Left colon (tissue), 2 donors: ENCODE data around the gene VGLL4. TPM values are rescaled to one million over a fixed set of nuclear protein-coding genes. Genes with fewer than 3 reads are reported as not detected.
A peak's percentile ranks its signal among the peaks of the same experiment; 100 is the strongest.

Experiments
- ATAC-seq: fragments of 200-7000 bp; cut with Tn5 transposase; one replicate; pipeline ENCODE4 v1.9.1; 2020; ENCODE audit warnings: mild to moderate bottlenecking, moderate library complexity
- DNase-seq, 2 donors: peaks; one replicate each; pipeline ENCODE4 v3.0.0-alpha.2; 2020
- intact Hi-C, 2 donors: fragments of 100-400 bp; cut with DNase I in 1 of 2; cut with micrococcal nuclease in 1 of 2; formaldehyde crosslinking; loops; one replicate each; pipeline versions ENCODE4 v1.11.2 to v1.14.0; 2022; cut with DNase I, micrococcal nuclease
- total RNA-seq, 2 donors: library from RNA; stranded (reverse); fragmentation: NEBNext Ultra II Directional; extraction: Animal tissue kit (Norgen Biotek cat#: 25700); gene quantifications; one replicate each; pipeline ENCODE4 v1.2.1, GENCODE V29; 2021
- donor health status: DM: no; HTN: no; CAD: no.
- donor health status: DM: yes; HTN: yes; CAD: no.

VGLL4 gene
- total RNA-seq, 2 donors from 2014 or later = 52.7 to 53.4 TPM

GRCh38 chr3:11613851-11614487, 29.7 kb downstream of the VGLL4 start:
- ATAC-seq = no peak
- no peak for DNase-seq
- intact Hi-C loops = no loop called here

- no peak for DNase-seq
- intact Hi-C loops = no loop called here
- ATAC-seq = no peak
Measured at GRCh38 chr3:11613319-11613718, 30.4 kb downstream of the VGLL4 start.

- intact Hi-C loops = no loop called here
- DNase-seq (no peak), ATAC-seq (no peak)
Measured at GRCh38 chr3:11612515-11613188, 31.1 kb downstream of the VGLL4 start.

GRCh38 chr3:11611341-11611799, 32.3 kb downstream of the VGLL4 start:
- DNase-seq (no peak), ATAC-seq (no peak)
- intact Hi-C loops = no loop called here

GRCh38 chr3:11610700-11611275, 32.9 kb downstream of the VGLL4 start:
- intact Hi-C loops = no loop called here
- DNase-seq (no peak), ATAC-seq (peak; percentile 49)

- intact Hi-C loops = no loop called here
- DNase-seq (peak in 1 of 2 donors; percentile 63), ATAC-seq (peak; percentile 96)
Measured at GRCh38 chr3:11610044-11610671, 33.6 kb downstream of the VGLL4 start.

GRCh38 chr3:11609481-11609880, 34.2 kb downstream of the VGLL4 start:
- intact Hi-C loops = no loop called here
- ATAC-seq (no peak), DNase-seq (no peak)

- intact Hi-C loops = no loop called here
- DNase-seq = no peak
- ATAC-seq = no peak
Measured at GRCh38 chr3:11607816-11608215, 35.9 kb downstream of the VGLL4 start.

- ATAC-seq (no peak), DNase-seq (no peak)
- intact Hi-C loops = no loop called here
Measured at GRCh38 chr3:11606865-11607440, 36.8 kb downstream of the VGLL4 start.

GRCh38 chr3:11606090-11606784, 37.5 kb downstream of the VGLL4 start:
- intact Hi-C loops = no loop called here
- ATAC-seq (no peak), DNase-seq (no peak)

- intact Hi-C loops = no loop called here
- DNase-seq = no peak
- no peak for ATAC-seq
Measured at GRCh38 chr3:11605398-11605797, 38.3 kb downstream of the VGLL4 start.

- DNase-seq (no peak), ATAC-seq (no peak)
- intact Hi-C loops = no loop called here
Measured at GRCh38 chr3:11604139-11604892, 39.4 kb downstream of the VGLL4 start.

- intact Hi-C loops = no loop called here
- DNase-seq = no peak
- no peak for ATAC-seq
Measured at GRCh38 chr3:11603628-11604027, 40.1 kb downstream of the VGLL4 start.

GRCh38 chr3:11602886-11603527, 40.7 kb downstream of the VGLL4 start:
- DNase-seq (no peak), ATAC-seq (no peak)
- intact Hi-C loops = no loop called here

GRCh38 chr3:11602239-11602840, 41.4 kb downstream of the VGLL4 start:
- intact Hi-C loops = no loop called here
- ATAC-seq = no peak
- no peak for DNase-seq

GRCh38 chr3:11601446-11602238, 42.1 kb downstream of the VGLL4 start:
- intact Hi-C loops = no loop called here
- ATAC-seq = no peak
- DNase-seq = no peak
